ENCODE measurements around the gene SLC35G1.

Gene SLC35G1

DNA sequence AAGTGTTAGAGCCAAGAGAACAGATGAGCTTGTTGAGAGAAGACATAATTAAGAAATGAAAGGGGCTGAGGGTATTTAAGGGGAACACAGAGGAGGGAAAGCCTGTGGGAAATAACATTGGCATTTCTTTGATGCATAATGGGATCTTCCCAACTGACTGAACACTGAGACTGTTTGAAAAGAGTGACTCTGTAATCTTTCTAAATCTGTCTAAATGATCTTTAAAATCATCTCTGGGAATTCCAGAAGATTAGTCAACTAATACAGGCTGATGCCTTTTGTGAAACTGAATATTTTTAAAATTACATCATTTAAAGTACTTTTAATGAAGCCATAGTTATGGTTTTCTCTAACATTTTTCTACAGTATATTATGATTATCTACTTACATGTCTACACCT, 17.4 kb upstream of the SLC35G1 start:
- no peak for DNase-seq (ENCODE audit: low spot score)

GRCh38 chr10:93879273-93879672, 14.5 kb upstream of the SLC35G1 start:
- no peak for DNase-seq (ENCODE audit: low spot score)

- peak; percentile 17 for DNase-seq (ENCODE audit: low spot score)
These were observed 969 bp downstream of the SLC35G1 start for GRCh38 chr10:93894516-93895378.

GRCh38 chr10:93897070-93897780, 3.4 kb downstream of the SLC35G1 start:
- no peak for DNase-seq (ENCODE audit: low spot score)

DNA sequence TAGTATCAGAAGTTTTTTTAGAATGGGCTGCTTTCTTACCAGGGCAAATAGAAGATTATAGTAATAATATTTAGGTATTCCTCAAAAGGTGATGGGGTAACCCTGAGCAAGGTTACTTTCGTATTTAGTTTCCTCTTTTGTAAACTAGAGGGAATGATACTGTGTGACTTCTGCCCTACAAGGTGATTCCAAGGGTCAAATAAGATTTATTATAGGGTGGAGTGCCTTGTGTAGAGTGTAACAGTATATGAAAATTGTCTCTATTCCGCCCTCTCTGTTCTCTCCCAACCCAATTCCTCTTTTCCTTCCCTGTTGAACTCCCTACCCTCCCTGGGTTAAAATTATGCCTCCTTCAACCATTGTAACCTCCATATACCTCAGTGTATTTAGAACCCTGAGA, 5.3 kb downstream of the SLC35G1 start:
- DNase-seq (ENCODE audit: low spot score), result no peak

DNA sequence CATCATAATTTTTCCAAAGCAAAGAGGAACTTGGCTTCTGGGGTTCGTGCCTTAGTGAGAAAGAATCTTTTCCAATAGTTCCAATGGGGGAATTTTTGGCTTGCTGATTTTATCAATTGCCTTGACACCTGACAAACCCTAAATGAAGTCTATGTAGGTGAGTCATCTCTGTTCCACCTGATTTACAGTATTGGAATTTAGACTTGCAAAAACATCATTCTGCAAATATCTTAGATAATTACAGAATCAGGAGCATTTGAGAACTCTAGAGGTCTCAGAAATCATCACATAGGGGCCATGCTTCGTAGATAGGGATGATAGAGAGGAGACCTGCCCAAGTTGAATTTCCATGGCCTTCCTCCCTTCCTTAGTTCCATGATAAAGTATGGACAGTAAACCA, 9.3 kb downstream of the SLC35G1 start:
- DNase-seq (ENCODE audit: low spot score), result no peak

DNA sequence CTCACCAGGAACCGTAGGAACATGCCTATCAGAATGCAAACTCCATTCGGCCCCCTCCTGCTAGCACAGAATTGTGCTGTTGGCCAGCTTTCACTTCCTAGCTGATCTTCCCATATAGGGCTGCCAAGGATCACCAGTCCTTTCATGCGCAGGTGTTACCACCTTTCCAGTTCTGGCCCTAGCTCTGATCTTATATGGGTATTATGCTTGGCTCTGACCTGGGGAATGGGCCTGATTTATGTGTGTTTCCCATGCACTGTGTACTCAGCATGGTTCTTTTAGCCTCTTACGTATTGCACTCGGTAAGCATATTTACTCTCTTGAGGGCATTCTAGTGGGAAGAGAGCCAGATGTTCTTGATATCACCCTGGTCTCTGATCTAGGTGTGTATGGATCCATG, 11.1 kb downstream of the SLC35G1 start:
- DNase-seq (ENCODE audit: low spot score), result no peak

DNA sequence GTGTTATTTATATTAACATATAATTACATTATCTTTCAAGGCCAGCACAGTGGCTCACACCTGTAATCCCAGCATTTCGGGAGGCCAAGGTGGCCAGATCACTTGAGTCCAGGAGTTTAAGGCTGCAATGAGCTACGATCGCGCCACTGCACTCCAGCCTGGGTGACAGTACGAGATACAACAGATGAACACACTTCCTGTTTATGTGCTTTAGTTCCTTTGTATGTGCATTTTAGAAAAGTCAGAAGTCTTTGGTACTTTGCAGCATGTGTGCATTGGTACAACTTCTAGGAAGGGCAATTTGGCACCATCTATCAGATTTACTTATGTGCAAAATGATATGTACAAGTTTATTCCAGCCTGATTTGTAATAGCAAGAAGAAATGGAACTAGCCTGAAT, 13.3 kb downstream of the SLC35G1 start:
- DNase-seq (ENCODE audit: low spot score), result no peak

DNA sequence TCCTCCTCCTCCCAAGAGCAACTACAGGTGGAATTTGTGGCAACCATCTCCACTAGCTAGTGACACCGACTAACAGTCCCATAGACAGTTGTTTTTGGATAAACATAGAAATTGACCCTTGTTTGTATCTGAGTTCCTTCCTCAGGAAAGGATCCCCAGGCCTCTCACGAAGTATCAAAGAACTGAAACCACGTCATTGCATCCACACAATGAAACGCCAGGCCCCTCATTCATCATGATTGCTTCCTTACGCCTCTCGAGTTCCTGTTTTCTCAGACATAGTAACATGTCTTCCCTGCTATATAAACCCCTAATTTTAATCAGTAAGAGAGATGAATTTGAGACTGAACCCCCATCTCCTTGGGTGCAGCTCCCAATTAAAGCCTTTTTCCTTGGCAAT, 18.1 kb downstream of the SLC35G1 start:
- DNase-seq (ENCODE audit: low spot score), result no peak

- no peak for DNase-seq (ENCODE audit: low spot score)
These were observed 18.7 kb downstream of the SLC35G1 start for GRCh38 chr10:93912444-93912843.

DNA sequence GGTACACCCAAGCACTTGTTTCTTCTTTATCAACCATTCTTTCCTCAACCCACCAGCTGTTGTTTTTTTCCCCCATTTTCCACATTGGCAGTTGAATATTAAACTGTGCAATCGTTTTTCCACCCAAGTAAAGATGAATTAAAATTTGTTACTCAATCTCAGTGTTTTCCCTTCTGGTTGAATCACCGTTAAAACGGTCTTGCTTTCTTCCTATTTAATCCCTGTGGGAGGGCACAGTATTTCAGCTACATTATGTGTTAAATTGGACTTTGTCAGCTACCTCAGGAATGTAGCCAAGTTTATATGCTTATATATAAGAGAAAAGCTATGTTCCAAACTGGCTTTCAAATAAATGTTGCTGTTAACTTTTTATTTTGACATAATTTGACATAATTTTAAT, 19.9 kb downstream of the SLC35G1 start:
- no peak for DNase-seq (ENCODE audit: low spot score)

DNA sequence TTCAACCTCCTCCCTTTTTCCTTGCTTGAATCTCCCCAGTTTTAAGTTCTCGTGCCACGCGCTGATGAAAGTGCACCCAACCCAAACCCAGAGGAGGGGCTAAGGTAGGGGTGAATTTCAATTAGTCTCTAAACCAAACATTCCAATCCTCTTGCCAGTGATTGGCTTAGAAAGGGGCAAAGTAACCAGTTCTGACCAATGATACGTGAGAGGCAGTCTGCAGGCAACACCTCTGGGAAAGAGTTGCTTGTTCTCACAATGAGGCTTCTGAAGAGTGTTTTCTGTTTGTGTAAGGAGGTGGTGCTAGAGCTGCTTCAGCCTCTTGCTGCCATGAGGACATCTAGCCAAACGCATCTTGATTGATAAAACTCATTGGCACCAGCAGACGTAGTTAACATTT, 21.8 kb downstream of the SLC35G1 start:
- DNase-seq (ENCODE audit: low spot score), result no peak

DNA sequence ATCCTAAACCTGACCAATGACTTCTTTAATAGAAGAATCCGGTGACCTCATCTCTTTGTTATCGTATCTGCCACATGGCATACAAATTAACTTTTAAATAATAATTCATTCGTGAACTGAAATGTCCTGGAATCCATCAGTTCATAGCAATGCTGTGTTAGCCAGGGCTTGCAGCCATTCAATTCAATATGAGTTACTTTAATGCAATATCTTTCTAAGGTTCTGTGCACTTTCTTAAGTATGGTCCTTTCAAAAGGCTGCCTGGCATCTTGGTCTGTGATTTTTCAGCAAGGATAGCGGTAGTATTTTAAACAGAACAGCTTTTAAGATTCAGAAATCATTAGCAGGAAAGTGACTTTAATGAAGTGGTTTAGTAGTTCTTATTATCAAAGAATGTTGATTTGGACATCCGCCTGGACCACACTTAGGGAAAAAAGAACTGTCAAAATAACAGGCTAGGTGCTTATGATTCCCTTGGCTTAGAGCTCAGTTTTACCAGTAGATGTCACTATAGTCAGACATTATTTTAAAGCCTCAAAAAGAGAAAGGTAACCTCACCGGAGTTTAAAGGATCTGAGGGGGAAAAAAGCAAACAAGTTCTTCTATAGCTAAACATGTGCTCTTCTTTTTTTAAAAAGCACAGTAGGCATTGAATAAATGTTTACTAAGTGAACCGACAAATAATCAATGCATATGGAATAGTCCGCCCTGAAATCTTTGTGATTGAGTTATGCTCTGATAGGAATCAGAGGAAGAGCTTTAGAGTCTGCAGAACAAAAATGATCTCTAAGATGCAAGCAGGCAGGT, 22.7 kb downstream of the SLC35G1 start:
- DNase-seq (ENCODE audit: low spot score), result peak; percentile 7

DNA sequence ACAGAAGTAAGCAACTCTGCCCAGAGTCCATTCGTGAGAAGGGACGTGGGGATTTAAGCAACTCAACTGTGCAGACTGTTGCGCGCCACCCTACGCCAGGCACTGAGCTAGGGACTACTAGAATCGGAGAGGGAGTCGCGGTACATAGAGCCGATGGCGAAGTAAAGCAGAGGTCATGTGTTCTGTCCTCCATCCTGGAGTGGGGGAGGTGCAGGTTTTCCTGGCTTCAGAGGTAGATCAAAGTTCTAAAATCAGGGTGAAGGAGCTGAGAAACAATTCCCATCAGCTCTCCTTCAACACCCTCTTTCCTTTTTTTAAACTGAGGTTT, 23.2 kb downstream of the SLC35G1 start:
- no peak for DNase-seq (ENCODE audit: low spot score)

GRCh38 chr10:93917821-93918220, 24.0 kb downstream of the SLC35G1 start:
- DNase-seq (ENCODE audit: low spot score), result no peak

DNA sequence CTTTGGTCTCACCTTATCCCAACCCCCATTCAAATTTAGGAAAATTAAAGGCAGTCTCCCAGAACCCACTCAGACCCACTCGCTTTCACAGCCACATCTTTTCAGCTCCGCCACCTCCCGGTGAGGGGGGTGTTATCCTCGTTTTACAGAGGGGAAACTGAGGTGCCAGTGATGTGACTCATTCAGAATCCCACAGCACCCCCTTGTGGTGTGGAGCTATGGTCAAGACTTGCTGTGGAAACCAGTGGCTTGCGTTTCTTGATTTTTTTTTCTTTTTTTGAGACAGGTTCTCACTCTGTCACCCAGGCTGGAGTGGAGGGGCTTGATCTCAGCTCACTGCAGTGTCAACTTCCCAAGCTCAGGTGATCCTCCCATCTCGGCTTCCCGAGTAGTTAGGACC, 27.6 kb downstream of the SLC35G1 start:
- no peak for DNase-seq (ENCODE audit: low spot score)

DNA sequence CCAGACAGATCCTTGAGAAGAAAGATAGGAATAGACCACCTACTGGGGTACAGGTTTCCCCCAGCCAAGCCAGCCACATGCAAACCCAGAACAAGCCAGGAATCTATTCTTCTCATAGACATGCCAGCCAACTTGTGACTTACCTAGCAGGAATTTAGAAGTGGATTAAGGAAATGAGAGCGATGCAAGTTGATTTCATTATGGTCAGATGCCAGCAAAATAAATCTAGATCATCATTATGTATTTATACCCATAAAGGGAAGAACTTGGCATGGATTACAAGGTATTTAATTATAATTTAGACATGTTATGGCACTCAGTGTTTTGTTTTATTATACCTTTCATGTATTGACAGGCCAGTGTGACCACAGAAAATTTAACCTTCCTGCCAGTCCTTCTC, 32.8 kb downstream of the SLC35G1 start:
- DNase-seq (ENCODE audit: low spot score), result no peak

DNA sequence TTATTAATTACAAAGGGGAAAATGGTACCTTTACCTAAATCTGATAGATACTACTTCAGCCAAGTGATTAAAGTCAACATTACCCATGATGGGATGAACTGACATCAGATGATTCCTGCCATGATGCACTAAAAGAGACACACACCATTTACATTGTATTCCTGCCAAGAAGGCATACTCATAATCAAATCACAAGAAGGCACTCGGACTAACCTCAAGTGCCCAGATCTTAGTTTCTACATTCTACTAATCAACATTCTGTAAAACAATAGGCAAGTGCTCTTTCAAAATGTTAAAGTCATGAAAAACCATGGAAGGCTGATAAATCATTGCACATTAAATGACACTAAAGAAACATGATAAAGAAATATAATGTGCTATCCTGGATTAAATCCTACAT, 44.4 kb downstream of the SLC35G1 start:
- no peak for DNase-seq (ENCODE audit: low spot score)

- DNase-seq (ENCODE audit: low spot score), result no peak
These were observed 47.1 kb downstream of the SLC35G1 start for GRCh38 chr10:93940881-93941280.

- no peak for DNase-seq (ENCODE audit: low spot score)
These were observed 47.8 kb downstream of the SLC35G1 start for GRCh38 chr10:93941606-93942005.

- DNase-seq (ENCODE audit: low spot score), result no peak
These were observed 52.0 kb downstream of the SLC35G1 start for GRCh38 chr10:93945819-93946218.

GRCh38 chr10:93947055-93947454, 53.3 kb downstream of the SLC35G1 start:
- peak; percentile 37 for DNase-seq (ENCODE audit: low spot score)

DNA sequence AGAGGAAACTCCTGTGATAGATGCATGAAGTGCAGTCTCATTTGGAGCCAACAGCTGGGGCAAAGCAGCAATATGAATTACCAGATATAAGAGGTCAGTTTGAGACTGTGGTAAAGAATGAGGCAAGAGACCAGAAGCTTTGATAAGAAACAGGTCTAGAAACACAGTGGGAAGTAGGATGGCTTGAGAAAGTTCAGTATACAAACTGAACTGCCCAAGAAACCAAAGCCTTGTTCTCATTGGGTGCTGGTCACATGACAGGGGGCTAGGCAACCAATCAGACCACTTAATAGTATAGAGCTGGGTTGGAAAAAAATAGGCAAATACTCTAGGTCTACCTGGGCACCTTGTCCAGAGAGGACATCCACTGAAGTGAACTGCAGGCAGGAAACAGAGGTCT, 53.7 kb downstream of the SLC35G1 start:
- peak; percentile 16 for DNase-seq (ENCODE audit: low spot score)

Measured in hepatic stellate cell (primary cell).